Upper lobe of left lung (tissue), 4 donors: ENCODE results near the gene OR10A4.
"Not testable (repeated sequence)": the region's sequence is repeated elsewhere in the genome, so short reads cannot be mapped to it uniquely, and the experiment has no call there.

Experiments used
- EP300 ChIP-seq, 4 donors: sonication (generic); formaldehyde crosslinking; IDR thresholded peaks; one replicate each; pipeline ENCODE4 v1.5.1; 2017; ENCODE audit warnings: antibody characterized with exemption in 4 of 4, control low read depth in 2 of 4
- POLR2A ChIP-seq, 4 donors: fragments of 450-650 bp; IDR thresholded peaks; one replicate each; pipeline ENCODE4 v1.5.1; 2016 to 2017; ENCODE audit warnings: antibody characterized with exemption in 4 of 4, mild to moderate bottlenecking in 2 of 4
- POLR2AphosphoS5 ChIP-seq, 2 donors: sonication (generic); formaldehyde crosslinking; IDR thresholded peaks; one replicate each; pipeline ENCODE4 v1.5.1; 2017; ENCODE audit warnings: antibody characterized with exemption in 2 of 2
- TF ChIP-seq, protein P1 (sequence below), 6 experiments: fragments of 450-650 bp in 4 of 6; fragments of 200-600 bp in 2 of 6; sonication (generic) in 2 of 6; IDR thresholded peaks; one replicate each; pipeline ENCODE4 v1.5.1; 2016 to 2019; ENCODE audit warnings: antibody characterized with exemption in 6 of 6

DNA sequence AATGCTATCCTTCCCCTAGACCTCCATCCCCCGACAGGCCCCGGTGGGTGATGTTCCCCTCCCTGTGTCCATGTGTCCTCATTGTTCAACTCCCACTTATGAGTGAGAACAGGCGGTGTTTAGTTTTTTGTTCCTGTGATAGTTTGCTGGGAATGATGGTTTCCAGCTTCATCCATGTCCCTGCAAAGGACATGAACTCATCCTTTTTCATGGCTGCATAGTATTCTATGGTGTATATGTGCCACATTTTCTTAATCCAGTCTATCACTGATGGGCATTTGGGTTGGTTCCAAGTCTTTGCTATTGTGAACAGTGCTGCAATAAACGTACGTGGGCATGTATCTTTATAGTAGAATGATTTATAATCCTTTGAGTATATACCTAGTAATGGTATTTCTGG lies 11.3 kb downstream of the OR10A4 start:
- TF ChIP-seq POLR2AphosphoS5, POLR2A, EP300 (IDR thresholded peaks at IDR 0.05): not testable (repeated sequence)
- TF ChIP-seq, protein P1, sequence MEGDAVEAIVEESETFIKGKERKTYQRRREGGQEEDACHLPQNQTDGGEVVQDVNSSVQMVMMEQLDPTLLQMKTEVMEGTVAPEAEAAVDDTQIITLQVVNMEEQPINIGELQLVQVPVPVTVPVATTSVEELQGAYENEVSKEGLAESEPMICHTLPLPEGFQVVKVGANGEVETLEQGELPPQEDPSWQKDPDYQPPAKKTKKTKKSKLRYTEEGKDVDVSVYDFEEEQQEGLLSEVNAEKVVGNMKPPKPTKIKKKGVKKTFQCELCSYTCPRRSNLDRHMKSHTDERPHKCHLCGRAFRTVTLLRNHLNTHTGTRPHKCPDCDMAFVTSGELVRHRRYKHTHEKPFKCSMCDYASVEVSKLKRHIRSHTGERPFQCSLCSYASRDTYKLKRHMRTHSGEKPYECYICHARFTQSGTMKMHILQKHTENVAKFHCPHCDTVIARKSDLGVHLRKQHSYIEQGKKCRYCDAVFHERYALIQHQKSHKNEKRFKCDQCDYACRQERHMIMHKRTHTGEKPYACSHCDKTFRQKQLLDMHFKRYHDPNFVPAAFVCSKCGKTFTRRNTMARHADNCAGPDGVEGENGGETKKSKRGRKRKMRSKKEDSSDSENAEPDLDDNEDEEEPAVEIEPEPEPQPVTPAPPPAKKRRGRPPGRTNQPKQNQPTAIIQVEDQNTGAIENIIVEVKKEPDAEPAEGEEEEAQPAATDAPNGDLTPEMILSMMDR (IDR thresholded peaks at IDR 0.05), result not testable (repeated sequence)
